OCI-LY1 (cell line): ENCODE data around the gene PLA2G4B.

Source experiments
- H2AFZ ChIP-seq: fragments of 200-600 bp; sonication (generic), shearing (Covaris generic); 2 replicates; pipeline ENCODE4 v1.6.0; 2014; ENCODE audit warnings: antibody characterized with exemption, mild to moderate bottlenecking, low read length
- H3F3A ChIP-seq: fragments of 200-600 bp; sonication (generic), shearing (Covaris generic); 2 replicates; pipeline ENCODE4 v1.6.0; 2014; ENCODE audit warnings: mild to moderate bottlenecking, antibody characterized with exemption, low read length, moderate library complexity; ENCODE audit not compliant: insufficient read depth
- H3K27ac ChIP-seq: fragments of 200-600 bp; sonication (generic); 2 replicates; pipeline ENCODE4 v1.5.1; 2014; ENCODE audit warnings: low read length, mixed run types, mild to moderate bottlenecking, low read depth; ENCODE audit not compliant: poor library complexity, severe bottlenecking
- H3K27me3 ChIP-seq: fragments of 200-600 bp; sonication (generic); 2 replicates; pipeline ENCODE4 v1.6.0; 2014; ENCODE audit warnings: antibody characterized with exemption, mild to moderate bottlenecking, low read length, moderate library complexity; ENCODE audit not compliant: insufficient read depth
- H3K36me3 ChIP-seq: fragments of 200-600 bp; sonication (generic); 2 replicates; pipeline ENCODE4 v1.6.1; 2014; ENCODE audit warnings: mild to moderate bottlenecking, antibody characterized with exemption, low read length, moderate library complexity, mixed read lengths; ENCODE audit not compliant: insufficient read depth
- H3K4me1 ChIP-seq: fragments of 200-600 bp; sonication (generic); 2 replicates; pipeline ENCODE4 v1.5.1; 2014; ENCODE audit warnings: mild to moderate bottlenecking, low read length, moderate library complexity; ENCODE audit not compliant: insufficient read depth, severe bottlenecking
- H3K4me2 ChIP-seq: fragments of 200-600 bp; sonication (generic), shearing (Covaris generic); 2 replicates; pipeline ENCODE4 v1.6.1; 2014; ENCODE audit warnings: low read length
- H3K4me3 ChIP-seq: fragments of 200-600 bp; sonication (generic); 2 replicates; pipeline ENCODE4 v1.5.1; 2014; ENCODE audit warnings: low read length, low read depth, mild to moderate bottlenecking, mixed read lengths; ENCODE audit not compliant: poor library complexity, severe bottlenecking
- H3K79me2 ChIP-seq: fragments of 200-600 bp; shearing (Covaris generic); 2 replicates; pipeline ENCODE4 v1.6.1; 2016; ENCODE audit warnings: mixed run types, low read length, mixed read lengths; ENCODE audit not compliant: insufficient read depth
- H3K9ac ChIP-seq: fragments of 200-600 bp; sonication (generic), shearing (Covaris generic); 2 replicates; pipeline ENCODE4 v1.6.1; 2014; ENCODE audit warnings: mild to moderate bottlenecking, low read length, mixed read lengths
- H3K9me2 ChIP-seq: fragments of 200-600 bp; sonication (generic), shearing (Covaris generic); 2 replicates; pipeline ENCODE4 v1.6.1; 2014; ENCODE audit warnings: low read depth, mild to moderate bottlenecking, low read length, mixed read lengths
- H3K9me3 ChIP-seq: fragments of 200-600 bp; shearing (Covaris generic); 2 replicates; pipeline ENCODE4 v1.6.1; 2014; ENCODE audit warnings: low read length, mixed read lengths
- H4K20me1 ChIP-seq: fragments of 200-600 bp; sonication (generic), shearing (Covaris generic); 2 replicates; pipeline ENCODE4 v1.6.0; 2016; ENCODE audit warnings: mild to moderate bottlenecking, low read length; ENCODE audit not compliant: insufficient read depth
- EZH2 ChIP-seq: fragments of 200-600 bp; sonication (generic), shearing (Covaris generic); IDR thresholded peaks from 2 replicates; pipeline ENCODE4 v1.8.0; 2017; ENCODE audit warnings: borderline replicate concordance, mixed run types, mild to moderate bottlenecking, antibody characterized with exemption, low read length, moderate library complexity, mixed read lengths
- TF ChIP-seq, protein P1 (sequence below): fragments of 200-600 bp; sonication (generic), shearing (Covaris generic); IDR thresholded peaks from 2 replicates; pipeline ENCODE4 v1.5.1; 2017; ENCODE audit warnings: mild to moderate bottlenecking, antibody characterized with exemption, low read length, moderate library complexity, mixed read lengths

PLA2G4B gene, protein sequence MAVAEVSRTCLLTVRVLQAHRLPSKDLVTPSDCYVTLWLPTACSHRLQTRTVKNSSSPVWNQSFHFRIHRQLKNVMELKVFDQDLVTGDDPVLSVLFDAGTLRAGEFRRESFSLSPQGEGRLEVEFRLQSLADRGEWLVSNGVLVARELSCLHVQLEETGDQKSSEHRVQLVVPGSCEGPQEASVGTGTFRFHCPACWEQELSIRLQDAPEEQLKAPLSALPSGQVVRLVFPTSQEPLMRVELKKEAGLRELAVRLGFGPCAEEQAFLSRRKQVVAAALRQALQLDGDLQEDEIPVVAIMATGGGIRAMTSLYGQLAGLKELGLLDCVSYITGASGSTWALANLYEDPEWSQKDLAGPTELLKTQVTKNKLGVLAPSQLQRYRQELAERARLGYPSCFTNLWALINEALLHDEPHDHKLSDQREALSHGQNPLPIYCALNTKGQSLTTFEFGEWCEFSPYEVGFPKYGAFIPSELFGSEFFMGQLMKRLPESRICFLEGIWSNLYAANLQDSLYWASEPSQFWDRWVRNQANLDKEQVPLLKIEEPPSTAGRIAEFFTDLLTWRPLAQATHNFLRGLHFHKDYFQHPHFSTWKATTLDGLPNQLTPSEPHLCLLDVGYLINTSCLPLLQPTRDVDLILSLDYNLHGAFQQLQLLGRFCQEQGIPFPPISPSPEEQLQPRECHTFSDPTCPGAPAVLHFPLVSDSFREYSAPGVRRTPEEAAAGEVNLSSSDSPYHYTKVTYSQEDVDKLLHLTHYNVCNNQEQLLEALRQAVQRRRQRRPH

DNA sequence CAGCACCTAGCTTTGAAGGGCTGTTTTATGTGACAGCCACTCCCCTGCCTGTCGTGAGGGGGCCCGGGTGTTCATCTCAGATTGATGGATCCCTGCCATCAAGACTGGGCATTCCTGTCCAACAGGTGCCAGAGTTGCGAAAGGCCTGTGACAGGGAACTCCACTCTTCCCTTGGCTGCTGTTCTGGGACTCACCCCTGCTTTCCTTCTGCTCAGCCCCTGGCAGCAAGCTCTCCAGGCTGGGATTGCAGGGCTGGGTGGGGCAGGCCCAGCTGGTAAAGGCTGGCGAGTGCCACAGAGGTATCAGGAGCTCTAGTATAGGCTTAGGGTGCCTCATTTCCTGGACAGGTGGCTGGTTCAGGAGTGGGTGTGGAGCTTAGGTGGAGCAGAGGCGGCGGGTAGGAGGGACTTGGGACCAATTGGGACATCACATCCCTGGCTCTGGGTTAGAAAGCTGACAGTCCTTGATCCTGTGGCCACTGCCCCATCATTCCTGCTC is at the start of gene PLA2G4B:
PLA2G4B (plus strand) TSS at position 448 of the 498 bp plus-strand sequence. CDS start 67 bp downstream, outside the sequence.
- Histone ChIP-seq H3K27ac (no peak within 1 kb of the TSS), H3F3A (no peaks in the 10 kb centered on the region), H3K4me1 (no peaks in the 10 kb centered on the region), H3K9ac (no peak within 1 kb of the TSS), H4K20me1 (no peaks in the 10 kb centered on the region), H3K27me3 (no peaks in the 10 kb centered on the region), H3K9me2 (no peaks in the 10 kb centered on the region), H2AFZ (no peak within 1 kb of the TSS), H3K4me2 (no peak within 1 kb of the TSS), H3K4me3 (no peak within 1 kb of the TSS), H3K79me2 (no peaks in the 10 kb centered on the region), H3K9me3 (no peaks in the 10 kb centered on the region), H3K36me3 (no peaks in the 10 kb centered on the region)
- no peak for TF ChIP-seq EZH2
- TF ChIP-seq, protein P1, sequence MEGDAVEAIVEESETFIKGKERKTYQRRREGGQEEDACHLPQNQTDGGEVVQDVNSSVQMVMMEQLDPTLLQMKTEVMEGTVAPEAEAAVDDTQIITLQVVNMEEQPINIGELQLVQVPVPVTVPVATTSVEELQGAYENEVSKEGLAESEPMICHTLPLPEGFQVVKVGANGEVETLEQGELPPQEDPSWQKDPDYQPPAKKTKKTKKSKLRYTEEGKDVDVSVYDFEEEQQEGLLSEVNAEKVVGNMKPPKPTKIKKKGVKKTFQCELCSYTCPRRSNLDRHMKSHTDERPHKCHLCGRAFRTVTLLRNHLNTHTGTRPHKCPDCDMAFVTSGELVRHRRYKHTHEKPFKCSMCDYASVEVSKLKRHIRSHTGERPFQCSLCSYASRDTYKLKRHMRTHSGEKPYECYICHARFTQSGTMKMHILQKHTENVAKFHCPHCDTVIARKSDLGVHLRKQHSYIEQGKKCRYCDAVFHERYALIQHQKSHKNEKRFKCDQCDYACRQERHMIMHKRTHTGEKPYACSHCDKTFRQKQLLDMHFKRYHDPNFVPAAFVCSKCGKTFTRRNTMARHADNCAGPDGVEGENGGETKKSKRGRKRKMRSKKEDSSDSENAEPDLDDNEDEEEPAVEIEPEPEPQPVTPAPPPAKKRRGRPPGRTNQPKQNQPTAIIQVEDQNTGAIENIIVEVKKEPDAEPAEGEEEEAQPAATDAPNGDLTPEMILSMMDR = no peak

DNA sequence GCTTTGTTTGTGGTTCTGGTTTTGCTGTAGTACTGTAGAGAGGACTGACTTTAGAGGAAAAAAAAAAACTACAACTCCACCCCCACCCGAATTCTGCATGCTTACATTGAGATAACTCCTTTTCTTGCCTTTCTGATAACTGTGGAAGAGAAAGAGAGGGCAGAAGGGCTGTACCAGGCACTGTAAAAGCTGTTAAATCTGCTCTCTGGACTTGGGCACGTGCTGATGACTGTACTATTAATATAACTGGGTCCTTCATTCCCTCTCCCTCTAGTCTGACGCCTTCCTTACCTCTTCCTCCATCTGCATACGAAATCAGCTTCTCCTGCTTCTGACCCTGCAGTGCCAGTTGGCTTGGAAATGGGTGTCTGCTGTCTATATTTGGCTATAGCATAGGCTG is 49.4 kb upstream of the PLA2G4B start:
- H2AFZ ChIP-seq = no peak overlapping the region
- H3K9ac ChIP-seq = no peak overlapping the region; the same call in 1 of the 2 replicates
- no peaks in the 10 kb centered on the region for H3K9me3 ChIP-seq
- H3K27me3 ChIP-seq = no peaks in the 10 kb centered on the region
- no peaks in the 10 kb centered on the region for H3F3A ChIP-seq
- no peaks in the 10 kb centered on the region for H3K79me2 ChIP-seq
- peak overlapping the region; percentile 6 for H3K27ac ChIP-seq
- no peak overlapping the region for H3K4me3 ChIP-seq
- TF ChIP-seq, protein P1 = no peak
- no peak for TF ChIP-seq EZH2
- peak overlapping the region; percentile 1; the same call in 1 of the 2 replicates for H3K4me2 ChIP-seq
- H3K36me3 ChIP-seq = 0 out of 2 replicates have a peak, but pooled peaks cover under 1% of the 10 kb centered on the region
- H3K4me1 ChIP-seq = peaks cover 47% of the 10 kb centered on the region
- H4K20me1 ChIP-seq = no peaks in the 10 kb centered on the region
- H3K9me2 ChIP-seq = no peaks in the 10 kb centered on the region

DNA sequence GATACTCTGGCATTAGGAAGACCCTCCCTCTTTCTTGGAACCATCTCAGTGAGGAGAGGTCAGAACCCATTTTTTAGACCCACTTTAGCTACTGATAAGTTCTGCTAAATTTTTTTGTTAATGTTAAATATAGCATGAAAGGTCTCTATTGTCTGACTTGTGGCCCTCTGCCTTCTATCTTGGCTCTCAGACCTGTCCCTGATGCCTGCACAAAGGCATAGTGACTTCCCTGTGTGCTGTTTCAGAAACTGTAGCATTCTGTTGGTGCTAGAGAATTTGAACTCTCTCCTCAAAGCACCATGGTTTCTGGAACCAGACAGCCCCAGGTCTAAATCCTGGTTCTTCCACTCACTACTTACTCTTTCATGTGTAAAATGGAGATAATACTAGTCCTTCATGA is 49.0 kb upstream of the PLA2G4B start:
- TF ChIP-seq, protein P1 = no peak
- TF ChIP-seq EZH2 = no peak
- Histone ChIP-seq H2AFZ (no peak overlapping the region), H3K79me2 (no peaks in the 10 kb centered on the region), H4K20me1 (no peaks in the 10 kb centered on the region), H3K27ac (peak overlapping the region; percentile 6), H3K9me3 (no peaks in the 10 kb centered on the region), H3K36me3 (no peaks in the 10 kb centered on the region), H3F3A (no peaks in the 10 kb centered on the region), H3K4me1 (peaks cover 51% of the 10 kb centered on the region), H3K4me3 (no peak overlapping the region), H3K9me2 (no peaks in the 10 kb centered on the region), H3K27me3 (no peaks in the 10 kb centered on the region), H3K9ac (no peak overlapping the region; the same call in 1 of the 2 replicates), H3K4me2 (no peak overlapping the region)
